Kidney tubule cell (primary cell): ENCODE results near the gene PLCB4.

Experiments used
- DNase-seq: peaks from one replicate; pipeline ENCODE4 v3.0.0-alpha.2; 2018; ENCODE audit warnings: low spot score

The PLCB4 gene

GRCh38 chr20:9103955-9104354, 35.1 kb downstream of the PLCB4 start:
- DNase-seq = peak; percentile 89

DNA sequence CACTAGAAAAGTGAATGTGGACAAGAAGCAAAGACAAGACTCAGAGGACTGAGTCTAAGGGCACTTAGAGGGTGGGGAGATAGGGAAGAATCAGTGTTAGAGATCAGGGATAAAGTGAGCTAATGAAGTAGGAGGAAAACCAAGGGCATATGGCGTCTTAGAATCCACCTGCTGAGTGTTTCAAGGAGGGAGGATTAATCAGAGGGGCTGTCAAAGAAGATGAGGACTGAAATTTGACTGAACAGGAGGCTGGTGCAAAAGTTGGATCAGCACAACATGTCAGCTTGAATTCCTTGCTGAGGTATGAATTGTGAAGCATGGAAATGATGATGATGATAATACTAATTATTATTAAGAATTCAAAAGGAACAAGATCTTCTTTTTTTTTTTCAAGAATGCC, 39.4 kb downstream of the PLCB4 start:
- no peak for DNase-seq

- no peak for DNase-seq
Measured at GRCh38 chr20:9109566-9109965, 40.7 kb downstream of the PLCB4 start.

- no peak for DNase-seq
Measured at GRCh38 chr20:9110365-9110764, 41.5 kb downstream of the PLCB4 start.

DNA sequence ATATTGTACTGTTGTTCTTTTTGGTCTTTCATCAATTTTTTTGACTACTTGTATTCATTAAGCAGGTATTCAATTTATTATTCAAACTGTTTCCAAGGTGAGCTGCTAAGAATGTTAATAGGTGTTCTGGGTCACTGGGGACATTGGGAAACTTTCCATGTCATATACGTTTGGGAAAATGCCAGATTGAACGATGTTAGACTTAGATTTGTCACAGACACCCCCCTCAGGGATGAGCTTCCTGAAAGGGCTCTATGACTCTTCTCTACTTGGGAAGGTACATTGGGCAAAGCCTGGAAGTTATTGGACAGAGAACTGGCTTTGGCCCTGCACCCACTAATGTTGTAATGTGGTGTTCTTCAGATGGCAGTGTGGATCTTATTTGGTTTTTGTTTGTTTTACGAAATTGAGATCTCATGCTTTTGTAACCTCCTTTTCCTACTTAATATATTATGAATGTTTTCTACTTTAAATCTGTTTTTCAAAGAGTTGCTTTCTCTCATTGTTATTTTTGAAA, 42.1 kb downstream of the PLCB4 start:
- DNase-seq = peak; percentile 65

DNA sequence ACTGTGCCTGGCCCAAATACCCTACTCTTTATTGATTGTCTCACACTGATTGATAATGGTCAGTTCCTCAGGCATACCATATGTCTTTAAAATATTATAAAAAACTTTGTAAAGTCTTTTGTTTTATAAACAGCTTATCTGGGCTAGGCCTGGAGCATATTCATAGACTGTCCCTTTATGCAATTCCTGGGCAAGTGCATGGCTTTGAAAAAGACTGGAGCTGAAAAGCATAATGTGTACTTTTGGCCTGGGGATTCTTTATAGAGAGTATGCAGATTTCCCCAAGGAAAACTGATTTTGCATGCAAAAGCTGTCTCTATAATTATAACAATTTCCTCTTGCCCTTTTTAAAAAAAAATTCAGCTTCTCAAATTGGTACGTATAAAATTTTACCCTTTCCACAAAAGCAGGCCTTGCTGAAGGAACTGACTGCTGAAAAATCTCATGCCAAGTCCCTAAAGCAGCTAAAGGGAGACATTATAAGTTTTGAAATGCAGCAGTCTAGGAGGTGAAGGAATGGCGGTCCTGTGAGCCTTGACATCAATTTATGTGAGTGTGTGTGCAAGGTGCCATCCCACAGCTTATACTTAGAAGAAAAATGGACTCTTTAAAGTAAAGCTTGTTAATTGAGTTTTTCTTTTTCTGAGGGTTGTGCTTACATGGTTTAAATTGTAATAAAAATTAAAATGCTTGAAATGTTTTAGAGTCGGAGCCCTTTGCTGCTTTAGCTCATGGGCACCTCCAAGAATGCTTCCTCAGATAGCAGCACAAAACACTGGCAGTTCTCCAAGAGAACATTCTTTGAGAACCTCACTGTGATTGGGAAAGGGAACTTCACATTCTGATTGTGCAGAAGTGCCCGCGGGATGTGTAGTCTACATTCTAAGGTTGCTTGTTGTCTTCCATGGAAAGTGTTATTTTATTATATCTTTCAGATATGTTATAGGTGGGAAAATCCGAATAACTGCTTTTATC, 43.9 kb downstream of the PLCB4 start:
- peak; percentile 75 for DNase-seq

- peak; percentile 59 for DNase-seq
Measured at GRCh38 chr20:9114709-9115108, 45.8 kb downstream of the PLCB4 start.

DNA sequence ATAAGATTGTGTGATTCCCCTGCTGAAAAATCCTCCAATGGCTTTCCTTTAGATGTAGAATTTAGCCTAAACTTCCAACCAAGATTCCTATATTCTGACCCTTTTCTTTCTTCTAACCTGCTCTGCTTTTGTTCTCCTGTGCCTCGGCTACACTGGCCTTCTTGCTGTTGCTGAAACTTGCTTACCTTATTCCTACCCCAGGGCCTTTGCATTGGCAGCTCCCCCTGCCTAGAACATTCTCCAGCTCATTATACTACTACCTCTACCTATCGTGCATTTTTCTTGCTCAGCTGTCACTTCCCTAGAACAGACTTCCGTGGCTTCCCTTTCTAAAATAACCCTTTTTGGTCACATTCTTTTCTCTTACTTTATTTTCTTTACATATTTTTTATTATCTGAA, 48.7 kb downstream of the PLCB4 start:
- DNase-seq = no peak

- peak; percentile 48 for DNase-seq
Measured at GRCh38 chr20:9119776-9120175, 50.9 kb downstream of the PLCB4 start.

GRCh38 chr20:9121211-9121610, 52.3 kb downstream of the PLCB4 start:
- no peak for DNase-seq

DNA sequence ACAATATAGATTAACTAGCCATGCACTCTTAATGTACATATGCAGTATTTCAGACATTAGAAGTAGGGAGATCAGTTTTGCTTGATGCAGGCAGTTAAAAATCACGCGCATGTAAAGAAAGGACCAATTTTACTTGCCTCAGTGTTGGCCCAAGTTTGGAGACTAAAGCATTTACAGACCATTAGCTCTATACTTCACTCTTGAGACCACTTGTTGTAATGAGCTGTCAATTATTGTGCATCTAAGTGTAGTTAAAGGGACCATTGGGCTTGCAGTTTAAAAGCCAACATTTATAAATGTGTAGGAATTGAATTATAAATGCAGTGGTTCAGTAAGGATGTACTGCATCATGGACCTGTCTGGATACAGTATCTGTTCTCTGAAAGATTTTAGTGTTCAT, 53.7 kb downstream of the PLCB4 start:
- DNase-seq = no peak

DNA sequence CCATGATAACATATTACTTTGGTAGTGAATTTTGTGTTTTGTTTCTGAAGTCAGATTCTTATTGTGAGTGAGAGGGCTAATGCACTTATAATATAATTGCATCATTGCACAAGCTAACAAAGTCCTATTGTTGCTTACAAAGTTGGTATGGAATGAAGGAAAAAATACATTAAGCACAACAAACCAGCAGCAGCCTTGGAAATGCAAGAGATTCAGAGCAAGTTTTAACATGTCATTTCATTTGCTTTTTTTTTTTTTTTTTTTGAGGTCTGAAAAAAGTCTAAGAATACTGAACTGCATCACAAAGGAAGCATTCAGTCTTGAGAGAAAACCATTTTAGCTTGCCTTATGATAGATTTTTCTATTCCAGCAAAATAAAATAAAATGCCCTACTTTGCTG, 57.6 kb downstream of the PLCB4 start:
- no peak for DNase-seq

GRCh38 chr20:9128568-9128967, 59.7 kb downstream of the PLCB4 start:
- DNase-seq = no peak

DNA sequence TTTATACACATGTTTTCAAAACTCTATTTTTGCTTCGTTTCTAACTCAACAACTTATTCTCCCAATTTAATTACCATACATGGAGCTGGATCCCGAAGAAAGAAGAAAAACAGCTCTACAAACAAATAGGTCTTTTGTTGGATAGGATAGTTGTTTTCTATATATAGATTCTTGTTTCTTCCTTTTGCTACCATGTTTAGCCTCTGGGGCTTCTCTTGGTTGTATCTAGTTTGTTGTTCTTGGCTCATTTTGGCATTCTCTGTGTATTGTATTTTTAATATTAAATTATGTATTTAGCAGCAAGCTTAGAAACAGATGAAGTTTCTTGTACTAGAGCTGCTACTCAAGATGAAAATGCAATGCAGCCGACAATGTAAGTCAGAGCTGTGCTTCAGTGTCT, 60.9 kb downstream of the PLCB4 start:
- DNase-seq = no peak

- no peak for DNase-seq
Measured at GRCh38 chr20:9130521-9130920, 61.6 kb downstream of the PLCB4 start.

DNA sequence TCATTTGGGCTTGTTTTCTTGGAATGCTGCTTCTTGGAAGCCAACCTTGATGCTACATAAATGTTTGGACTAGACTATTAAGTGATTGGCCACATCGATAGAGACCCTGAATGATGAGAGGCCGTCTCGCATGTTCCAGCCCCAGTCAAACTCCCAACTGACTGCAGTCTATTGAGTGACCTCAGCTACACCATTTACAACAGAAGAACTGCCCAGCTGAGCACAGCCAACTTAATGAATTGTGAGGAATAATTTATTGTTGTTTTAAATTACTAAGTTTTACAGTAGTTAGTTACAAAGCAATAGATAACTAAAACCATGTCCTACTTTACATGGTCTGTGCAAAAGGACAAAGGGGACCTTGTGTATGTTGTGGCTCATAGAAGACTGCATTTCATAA, 63.0 kb downstream of the PLCB4 start:
- no peak for DNase-seq

GRCh38 chr20:9134346-9134745, 65.5 kb downstream of the PLCB4 start:
- DNase-seq = no peak

GRCh38 chr20:9136114-9136513, 67.2 kb downstream of the PLCB4 start:
- DNase-seq = no peak

GRCh38 chr20:9137001-9137400, 68.1 kb downstream of the PLCB4 start:
- no peak for DNase-seq

DNA sequence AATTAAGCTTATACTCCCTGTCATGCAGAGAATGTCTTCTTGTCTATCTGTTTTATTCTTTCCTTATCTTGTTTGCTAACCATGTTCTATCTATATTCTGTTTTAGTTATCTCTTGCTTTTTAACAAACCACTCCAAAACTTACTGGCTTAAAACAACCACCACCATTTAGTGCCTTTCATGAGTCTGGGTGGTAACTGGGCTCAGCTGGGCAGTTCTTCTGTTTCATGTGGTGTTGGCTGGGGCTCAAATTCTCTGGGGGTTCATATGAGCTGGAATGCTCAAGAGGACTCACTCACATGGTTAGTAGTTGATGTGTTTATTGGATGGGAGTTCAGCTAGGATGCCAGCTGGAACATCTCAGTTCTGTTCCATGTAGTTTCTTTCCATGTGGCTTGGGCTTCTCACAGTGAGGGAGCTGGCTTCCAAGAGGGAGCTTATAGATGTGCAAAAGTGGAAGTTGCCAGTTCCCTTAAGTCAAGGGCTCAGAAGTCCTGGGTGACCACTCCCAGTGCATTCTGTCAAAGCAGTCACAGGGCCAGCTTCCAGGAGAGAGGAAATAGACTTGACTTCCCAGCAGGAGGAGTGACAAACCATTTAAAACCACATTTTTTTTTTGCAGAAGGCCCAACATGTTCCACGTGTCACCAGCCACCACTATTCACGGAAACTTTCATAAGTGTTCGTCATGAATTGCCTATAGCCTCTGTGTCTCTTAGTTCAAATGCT, 70.4 kb downstream of the PLCB4 start:
- DNase-seq = peak; percentile 38

DNA sequence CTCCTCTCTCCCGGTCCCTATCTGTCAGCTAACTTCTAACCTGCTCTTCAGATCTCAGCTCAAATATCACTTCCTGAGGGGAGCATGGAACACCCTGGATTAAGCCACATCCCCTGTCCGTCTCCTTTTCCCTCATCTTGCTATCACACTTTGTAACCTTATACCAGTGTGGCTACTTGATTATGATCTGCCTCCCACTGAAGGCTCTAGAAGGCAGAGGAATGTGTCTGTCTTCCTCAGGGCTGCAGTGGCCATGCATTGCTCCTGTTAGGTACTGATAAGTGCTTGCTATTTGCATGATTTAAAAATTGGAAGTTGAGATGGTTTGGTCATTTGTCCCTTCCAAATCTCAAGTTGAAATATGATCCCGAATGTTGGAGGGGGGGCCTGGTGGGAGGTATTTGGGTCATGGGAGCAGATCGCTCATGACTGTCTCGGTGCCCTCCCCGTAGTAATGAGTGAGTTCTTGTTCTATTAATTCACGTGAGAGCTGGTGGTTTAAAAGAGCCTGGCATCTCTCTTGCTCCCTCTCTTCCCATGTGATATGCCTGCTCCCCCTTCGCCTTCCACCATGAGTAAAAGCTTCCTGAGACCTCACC, 71.4 kb downstream of the PLCB4 start:
- DNase-seq = no peak

GRCh38 chr20:9141070-9141469, 72.2 kb downstream of the PLCB4 start:
- peak; percentile 28 for DNase-seq

GRCh38 chr20:9141921-9142320, 73.0 kb downstream of the PLCB4 start:
- DNase-seq = peak; percentile 58
